TTC549 (cell line): ENCODE measurements around the gene LRP1B.

Source experiments
- FAIRE-seq: peaks from 2 replicates; lab custom pipeline; 2012; peaks lifted over from hg19 to GRCh38; lab: Jason Lieb, UNC

LRP1B gene

GRCh38 chr2:142100970-142101369 is 29.8 kb downstream of the LRP1B start:
- FAIRE-seq, result no peak

- no peak for FAIRE-seq
Measured at GRCh38 chr2:142100139-142100873, 30.5 kb downstream of the LRP1B start.

DNA sequence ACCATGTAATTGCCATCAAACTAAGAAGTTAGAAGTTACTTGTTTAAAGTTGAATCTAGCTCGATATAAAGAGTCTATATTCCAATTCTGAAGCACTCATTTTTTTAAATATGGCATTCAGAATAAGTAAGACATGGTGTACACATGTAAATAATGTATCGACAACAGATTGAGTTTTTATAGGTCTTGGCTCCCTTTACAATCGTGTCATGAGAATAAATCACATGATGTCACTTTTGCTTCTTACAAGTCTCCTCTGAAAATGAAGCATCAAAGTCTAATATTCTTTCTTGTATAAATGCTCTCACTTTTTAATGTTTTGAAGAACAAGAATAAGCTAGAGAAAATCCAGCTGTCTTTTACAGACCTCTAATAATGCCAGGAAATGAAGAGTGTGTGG is 33.1 kb downstream of the LRP1B start:
- FAIRE-seq, result no peak

GRCh38 chr2:142095647-142096046 is 35.2 kb downstream of the LRP1B start:
- no peak for FAIRE-seq

- FAIRE-seq, result no peak
Measured at GRCh38 chr2:142094233-142094632, 36.6 kb downstream of the LRP1B start.

GRCh38 chr2:142088058-142088568 is 42.7 kb downstream of the LRP1B start:
- FAIRE-seq, result no peak

GRCh38 chr2:142087585-142087984 is 43.2 kb downstream of the LRP1B start:
- peak; percentile 3 for FAIRE-seq

DNA sequence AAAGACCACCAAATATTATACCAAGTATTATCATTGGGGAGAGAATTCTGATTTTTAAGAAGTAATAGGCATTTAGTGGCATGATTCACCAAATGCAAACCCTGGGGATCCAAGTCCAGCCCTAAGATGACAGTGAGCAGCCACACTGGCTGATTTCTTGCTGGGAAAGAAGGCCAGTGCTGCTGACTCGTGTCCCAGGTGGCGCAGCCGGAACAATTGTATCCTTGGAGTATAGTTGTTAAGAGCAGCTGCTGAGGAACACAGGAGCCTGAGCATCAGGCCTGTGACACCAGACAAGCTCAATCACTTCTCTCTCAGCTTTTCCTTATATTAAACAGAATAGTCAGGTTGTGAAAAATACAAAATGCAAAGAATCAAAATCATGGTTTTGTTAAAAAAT is 48.4 kb downstream of the LRP1B start:
- FAIRE-seq, result no peak

DNA sequence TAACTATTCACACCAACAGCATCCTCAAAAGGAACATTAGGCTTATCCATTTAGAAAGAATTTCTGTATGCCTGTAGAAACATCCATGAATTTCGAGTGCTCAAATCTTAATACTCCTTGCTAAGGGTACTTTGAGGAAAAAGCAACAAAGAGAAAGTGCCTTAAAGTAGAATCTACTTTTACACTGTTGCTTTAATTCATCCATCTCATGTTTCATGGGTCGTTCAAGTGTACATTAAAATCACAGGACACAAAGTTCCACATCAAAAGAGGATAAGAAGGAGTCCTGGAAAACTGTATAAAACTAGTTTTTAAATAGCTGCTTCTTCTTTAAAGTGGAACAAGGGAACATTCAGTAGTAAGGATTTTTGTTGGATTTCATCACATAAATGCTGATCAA is 54.5 kb downstream of the LRP1B start:
- FAIRE-seq, result no peak

- FAIRE-seq, result no peak
Measured at GRCh38 chr2:142075826-142076225, 55.0 kb downstream of the LRP1B start.

DNA sequence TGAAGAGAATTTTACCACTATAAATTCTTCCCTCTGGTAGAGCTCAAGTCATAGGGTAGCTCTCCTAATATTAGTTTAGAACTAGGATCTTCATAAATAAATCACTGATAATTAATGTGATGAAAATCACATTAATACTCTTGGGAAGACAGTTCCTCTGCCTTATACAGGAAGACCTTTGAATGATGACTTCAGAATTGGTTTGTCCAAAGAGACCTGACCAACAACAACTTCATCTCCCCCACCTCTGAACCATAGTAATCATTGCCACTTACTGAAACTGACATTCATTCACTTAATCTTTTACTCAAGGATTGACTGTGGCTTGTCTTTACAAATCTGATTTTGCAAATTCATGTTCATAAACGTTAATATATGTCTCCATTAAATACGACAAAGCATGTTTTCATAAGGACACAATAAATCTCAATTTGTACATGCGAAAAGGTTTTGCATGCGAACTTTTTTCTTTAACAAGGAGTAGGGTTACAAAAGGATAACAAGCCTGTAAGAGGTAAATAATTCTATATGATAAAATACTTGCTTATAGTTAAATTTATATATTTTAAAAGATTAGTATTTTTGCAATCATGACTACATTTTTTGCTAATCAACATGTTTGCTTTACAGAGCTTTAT is 61.4 kb downstream of the LRP1B start:
- no peak for FAIRE-seq

DNA sequence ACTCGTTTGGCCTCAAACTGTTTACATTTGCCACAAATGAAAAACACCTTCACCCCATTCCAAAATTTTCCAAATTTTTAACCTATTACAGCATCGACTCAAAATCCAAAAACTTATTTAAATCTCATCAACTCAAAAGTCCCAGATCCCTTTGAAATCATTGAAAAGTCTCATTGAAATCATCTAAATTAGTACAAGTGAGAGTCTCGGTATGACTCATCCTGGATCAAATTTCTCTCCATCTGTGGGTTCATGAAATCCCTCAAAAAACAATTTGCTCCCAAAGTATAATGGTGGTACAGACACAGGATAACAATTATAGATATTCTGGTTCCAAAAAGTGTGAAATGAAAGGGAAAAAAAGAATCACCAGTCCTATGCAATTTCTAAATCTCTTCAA is 65.1 kb downstream of the LRP1B start:
- FAIRE-seq, result no peak

GRCh38 chr2:142065156-142065555 is 65.7 kb downstream of the LRP1B start:
- no peak for FAIRE-seq

GRCh38 chr2:142061733-142062132 is 69.1 kb downstream of the LRP1B start:
- no peak for FAIRE-seq

- no peak for FAIRE-seq
Measured at GRCh38 chr2:142058149-142058548, 72.7 kb downstream of the LRP1B start.

- no peak for FAIRE-seq
Measured at GRCh38 chr2:142056784-142057183, 74.0 kb downstream of the LRP1B start.

- FAIRE-seq, result no peak
Measured at GRCh38 chr2:142052220-142052863, 78.5 kb downstream of the LRP1B start.

DNA sequence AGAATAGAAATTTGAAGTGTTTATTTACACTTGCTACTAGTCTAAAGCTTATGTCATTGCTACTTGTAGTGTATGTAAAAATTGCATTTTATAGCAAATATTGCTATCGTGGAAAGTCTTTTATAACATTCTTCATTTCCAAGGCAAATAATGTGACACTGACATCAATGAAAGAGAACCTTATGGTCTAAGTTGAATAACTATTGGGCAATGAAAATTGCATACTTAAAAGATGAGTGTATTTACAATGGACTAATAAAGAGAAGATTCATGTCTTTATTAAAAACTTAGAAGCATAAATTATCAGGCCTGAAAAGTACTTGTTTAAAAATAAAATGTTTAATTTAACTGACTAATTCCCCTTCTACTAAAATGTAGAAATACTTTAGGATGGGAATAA is 82.2 kb downstream of the LRP1B start:
- no peak for FAIRE-seq

DNA sequence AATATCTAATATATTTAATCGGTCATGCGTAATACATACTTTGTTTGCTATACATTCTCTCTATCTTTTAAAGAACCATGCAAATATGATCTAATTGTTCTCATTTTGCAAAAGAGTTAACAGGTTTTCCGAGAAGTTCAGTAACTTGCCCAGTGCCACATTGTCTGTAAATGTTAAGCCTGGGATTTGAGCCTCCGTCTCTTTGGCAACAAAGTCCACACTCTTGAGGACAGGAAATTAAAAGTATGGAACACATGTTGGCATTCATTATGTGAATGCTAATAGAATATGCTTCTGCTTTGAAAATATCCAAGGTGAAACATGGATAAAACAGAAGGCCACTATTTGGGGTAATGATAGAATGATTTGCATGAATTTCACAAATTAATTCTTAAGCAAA is 85.2 kb downstream of the LRP1B start:
- FAIRE-seq, result no peak

DNA sequence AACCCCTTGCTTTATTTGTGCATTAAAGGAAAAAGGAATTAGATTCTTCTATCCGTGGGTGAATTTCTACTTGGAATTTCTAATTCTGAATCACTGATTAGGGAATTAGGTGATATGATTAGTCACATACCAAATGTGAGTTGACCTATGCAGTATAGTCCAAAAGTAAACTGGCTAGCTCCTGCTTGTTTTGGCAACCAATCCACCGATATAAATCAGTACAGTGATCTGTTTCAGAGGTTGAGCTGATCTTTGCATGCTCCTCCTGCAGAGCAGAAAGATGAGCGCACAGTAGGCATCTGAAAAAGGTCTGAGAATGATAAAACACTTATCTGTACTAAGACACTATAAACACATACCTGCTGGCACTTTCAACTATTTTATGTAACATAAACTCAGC is 86.6 kb downstream of the LRP1B start:
- FAIRE-seq, result no peak

- no peak for FAIRE-seq
Measured at GRCh38 chr2:142042536-142043199, 88.1 kb downstream of the LRP1B start.

- FAIRE-seq, result no peak
Measured at GRCh38 chr2:142041996-142042395, 88.8 kb downstream of the LRP1B start.

- FAIRE-seq, result no peak
Measured at GRCh38 chr2:142041105-142041504, 89.7 kb downstream of the LRP1B start.
